Ascending aorta (tissue), 2 donors: ENCODE data around the gene COPS8. TPM values are rescaled to one million over a fixed set of nuclear protein-coding genes. Genes with fewer than 3 reads are reported as not detected.

Source experiments
- DNase-seq, 2 donors: peaks; one replicate each; pipeline ENCODE4 v3.0.0-alpha.2; 2019; ENCODE audit warnings: low spot score in 2 of 2
- H3K27ac ChIP-seq, 2 donors: fragments of 200-600 bp; sonication (generic); one replicate each; pipeline ENCODE4 v1.5.1; 2016 to 2017; ENCODE audit warnings: mild to moderate bottlenecking in 1 of 2
- H3K27me3 ChIP-seq: fragments of 200-600 bp; sonication (generic); one replicate; pipeline ENCODE4 v1.5.1; 2017
- H3K36me3 ChIP-seq, 2 donors: fragments of 200-600 bp; sonication (generic); one replicate each; pipeline ENCODE4 v1.5.1; 2016
- H3K4me1 ChIP-seq, 2 donors: fragments of 200-600 bp; sonication (generic); one replicate each; pipeline ENCODE4 v1.5.1; 2016 to 2017; ENCODE audit warnings: mild to moderate bottlenecking in 1 of 2
- H3K4me3 ChIP-seq, 2 donors: fragments of 200-600 bp; sonication (generic); one replicate each; pipeline ENCODE4 v1.5.1; 2016 to 2017; ENCODE audit warnings: mild to moderate bottlenecking in 1 of 2
- H3K9me3 ChIP-seq, 2 donors: fragments of 200-600 bp; sonication (generic); one replicate each; pipeline ENCODE4 v1.5.1; 2016
- intact Hi-C: fragments of 100-400 bp; cut with DNase I; formaldehyde crosslinking; loops from one replicate; pipeline ENCODE4 v1.15.1; 2023
- total RNA-seq: library from RNA; depleted of rRNA; stranded (reverse); fragments of >200 nt; gene quantifications from one replicate; pipeline ENCODE4 v1.1.0, GENCODE V29; 2016
- TF ChIP-seq, protein P1 (sequence below), 3 experiments: fragments of 200-600 bp in 2 of 3; fragments of 450-650 bp in 1 of 3; sonication (generic) in 2 of 3; IDR thresholded peaks; one replicate each; pipeline ENCODE4 v1.5.1; 2016 to 2019; ENCODE audit warnings: antibody characterized with exemption in 3 of 3, mild to moderate bottlenecking in 1 of 3, moderate library complexity in 1 of 3

Gene COPS8
- total RNA-seq, 1 donor from 2014 or later: 16.4 TPM

DNA sequence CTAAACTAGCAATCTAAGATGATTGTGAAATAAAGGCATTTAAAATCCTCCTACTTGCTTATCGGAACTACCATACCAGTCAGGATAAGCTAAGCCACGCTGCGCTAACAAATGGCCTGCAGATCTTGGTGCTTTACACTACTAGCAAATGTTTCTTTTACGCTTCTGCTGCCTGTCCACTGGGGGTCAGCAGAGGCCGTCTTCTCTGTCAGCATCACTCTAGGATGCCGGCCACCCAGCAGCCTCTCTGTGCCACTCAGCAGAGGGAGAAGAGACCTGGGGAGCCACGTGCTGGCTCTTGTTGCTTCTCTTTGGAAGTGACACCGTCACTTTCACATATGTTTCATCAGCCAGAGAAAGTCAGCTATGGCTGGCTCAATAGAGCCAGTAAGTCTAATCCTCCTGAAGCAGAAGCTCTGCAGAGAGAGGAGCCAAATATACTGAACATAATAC, 36.6 kb downstream of the COPS8 start:
- H3K9me3 ChIP-seq: no peaks in the 10 kb centered on the region
- intact Hi-C loops: loop anchor here (1.0 to 10.0 kb wide), 3 partner anchors 293 to 450 kb away; partner anchors contain the start of gene COL6A3
- no peaks in the 10 kb centered on the region for H3K27me3 ChIP-seq
- DNase-seq: peak in 1 of 2 donors; percentile 76
- H3K4me3 ChIP-seq: no peak overlapping the region
- H3K27ac ChIP-seq: no peak overlapping the region
- TF ChIP-seq, protein P1, sequence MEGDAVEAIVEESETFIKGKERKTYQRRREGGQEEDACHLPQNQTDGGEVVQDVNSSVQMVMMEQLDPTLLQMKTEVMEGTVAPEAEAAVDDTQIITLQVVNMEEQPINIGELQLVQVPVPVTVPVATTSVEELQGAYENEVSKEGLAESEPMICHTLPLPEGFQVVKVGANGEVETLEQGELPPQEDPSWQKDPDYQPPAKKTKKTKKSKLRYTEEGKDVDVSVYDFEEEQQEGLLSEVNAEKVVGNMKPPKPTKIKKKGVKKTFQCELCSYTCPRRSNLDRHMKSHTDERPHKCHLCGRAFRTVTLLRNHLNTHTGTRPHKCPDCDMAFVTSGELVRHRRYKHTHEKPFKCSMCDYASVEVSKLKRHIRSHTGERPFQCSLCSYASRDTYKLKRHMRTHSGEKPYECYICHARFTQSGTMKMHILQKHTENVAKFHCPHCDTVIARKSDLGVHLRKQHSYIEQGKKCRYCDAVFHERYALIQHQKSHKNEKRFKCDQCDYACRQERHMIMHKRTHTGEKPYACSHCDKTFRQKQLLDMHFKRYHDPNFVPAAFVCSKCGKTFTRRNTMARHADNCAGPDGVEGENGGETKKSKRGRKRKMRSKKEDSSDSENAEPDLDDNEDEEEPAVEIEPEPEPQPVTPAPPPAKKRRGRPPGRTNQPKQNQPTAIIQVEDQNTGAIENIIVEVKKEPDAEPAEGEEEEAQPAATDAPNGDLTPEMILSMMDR (IDR thresholded peaks at IDR 0.05): peak; percentile 68 to 71 (median 69)
- no peaks in the 10 kb centered on the region for H3K4me1 ChIP-seq
- H3K36me3 ChIP-seq: no peaks in the 10 kb centered on the region

DNA sequence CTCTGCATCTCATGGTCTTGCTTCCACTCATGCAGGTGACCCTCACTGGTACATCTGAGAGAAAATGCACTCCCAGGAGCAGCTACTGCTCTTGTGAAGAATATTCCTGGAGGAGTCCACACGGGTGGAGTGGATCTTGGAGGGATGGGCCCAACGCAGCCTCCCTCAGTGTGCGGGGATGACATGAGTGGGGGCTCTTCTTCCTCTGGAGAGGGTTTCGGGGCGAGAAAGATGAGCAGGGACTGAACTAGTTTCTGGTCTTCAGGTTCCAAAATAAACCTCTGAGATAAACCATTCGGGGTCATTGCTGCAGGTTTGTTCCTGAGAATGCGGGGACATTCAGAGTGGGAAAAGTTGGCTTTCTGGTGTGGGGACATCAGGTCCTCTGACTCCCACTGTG, 39.1 kb downstream of the COPS8 start:
- Histone ChIP-seq H3K27ac (no peak overlapping the region), H3K4me3 (no peak overlapping the region), H3K4me1 (peaks cover 0 to 9% of the 10 kb centered on the region in 2 donors), H3K36me3 (no peaks in the 10 kb centered on the region), H3K27me3 (no peaks in the 10 kb centered on the region), H3K9me3 (no peaks in the 10 kb centered on the region)
- no peak for DNase-seq
- intact Hi-C loops: loop anchor here (10.0 kb wide), 1 partner anchor 290 kb away; the partner anchor contains the start of gene COL6A3
- TF ChIP-seq, protein P1 (IDR thresholded peaks at IDR 0.05): no peak

DNA sequence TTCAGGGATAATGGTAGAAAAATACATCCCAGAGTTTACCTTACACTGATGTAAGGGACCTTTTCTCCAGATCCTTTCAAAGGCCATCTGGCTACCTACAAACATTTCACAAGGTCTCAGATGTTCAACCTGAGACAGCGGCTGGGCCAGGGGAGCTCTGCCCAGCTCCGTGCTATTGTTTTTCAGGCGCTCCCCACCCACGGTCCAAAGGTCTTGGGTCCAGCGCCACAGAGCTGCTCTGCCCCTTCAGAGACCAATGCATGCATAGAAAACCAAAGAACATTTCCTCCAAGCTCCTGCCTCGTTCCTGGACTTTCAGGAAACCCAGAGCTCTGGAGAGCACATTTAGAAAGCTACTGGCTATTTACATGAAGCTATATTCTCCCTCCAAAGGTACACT, 40.3 kb downstream of the COPS8 start:
- Histone ChIP-seq H3K4me3 (no peak overlapping the region), H3K27ac (no peak overlapping the region), H3K4me1 (peaks cover 0 to 9% of the 10 kb centered on the region in 2 donors), H3K36me3 (no peaks in the 10 kb centered on the region), H3K27me3 (no peaks in the 10 kb centered on the region), H3K9me3 (no peaks in the 10 kb centered on the region)
- TF ChIP-seq, protein P1 (IDR thresholded peaks at IDR 0.05): no peak
- no peak for DNase-seq
- intact Hi-C loops: loop anchor here (10.0 kb wide), 1 partner anchor 289 kb away; the partner anchor contains the start of gene COL6A3

DNA sequence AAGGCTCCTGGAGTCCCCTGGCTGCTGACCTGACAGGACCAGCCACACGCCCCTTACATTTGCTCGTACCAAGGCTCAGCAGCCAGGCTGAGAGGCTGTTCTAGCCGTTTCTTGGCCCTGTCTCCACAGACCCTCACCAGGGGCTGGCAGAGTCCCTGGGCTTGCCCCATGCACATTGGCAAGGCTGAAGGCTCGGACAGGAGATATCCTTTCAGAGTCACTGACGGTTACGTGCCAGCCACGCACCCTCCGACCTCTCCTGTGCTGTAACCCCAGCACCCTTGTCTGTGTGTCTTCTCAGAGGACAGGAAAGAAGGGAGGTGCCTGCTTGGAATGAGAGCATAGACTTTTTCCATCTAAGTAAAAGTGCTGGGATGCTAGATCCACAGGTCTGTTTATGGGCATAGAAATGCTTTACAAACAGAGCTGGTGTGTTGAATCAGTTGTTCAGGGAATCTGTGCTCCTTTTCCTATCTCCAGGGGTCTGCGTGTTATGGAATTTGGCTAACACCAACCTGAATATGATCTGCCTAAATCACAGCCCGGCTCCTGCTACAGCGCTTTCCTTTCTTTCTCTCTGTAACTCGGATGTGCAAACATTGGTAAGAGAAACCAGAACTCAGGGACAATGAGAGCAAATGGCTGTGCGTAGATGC, 41.0 kb downstream of the COPS8 start:
- Histone ChIP-seq H3K36me3 (no peaks in the 10 kb centered on the region), H3K27me3 (no peaks in the 10 kb centered on the region), H3K4me1 (peaks cover 0 to 9% of the 10 kb centered on the region in 2 donors), H3K4me3 (no peak overlapping the region), H3K27ac (no peak overlapping the region), H3K9me3 (no peaks in the 10 kb centered on the region)
- intact Hi-C loops: loop anchor here (10.0 kb wide), 1 partner anchor 288 kb away; the partner anchor contains the start of gene COL6A3
- TF ChIP-seq, protein P1 (IDR thresholded peaks at IDR 0.05): no peak
- DNase-seq: peak in 1 of 2 donors; percentile 58

GRCh38 chr2:237128026-237128703, 42.5 kb downstream of the COPS8 start:
- DNase-seq: peak; percentile 86 to 96
- H3K4me3 ChIP-seq: no peak overlapping the region
- H3K27me3 ChIP-seq: no peaks in the 10 kb centered on the region
- H3K4me1 ChIP-seq: peaks cover 0 to 9% of the 10 kb centered on the region in 2 donors
- intact Hi-C loops: loop anchor here (2.0 to 10.0 kb wide), 2 partner anchors 29 to 287 kb away; partner anchors contain the start of gene COL6A3
- H3K36me3 ChIP-seq: no peaks in the 10 kb centered on the region
- peak overlapping the region in 1 of 2 donors; percentile 47 for H3K27ac ChIP-seq
- no peaks in the 10 kb centered on the region for H3K9me3 ChIP-seq
- TF ChIP-seq, protein P1 (IDR thresholded peaks at IDR 0.05): peak in 1 of 3 experiments; percentile 12
